HG03095 (cell line): ENCODE measurements around the gene DCUN1D3.

Experiments
- ATAC-seq: cut with Tn5 transposase; IDR thresholded peaks from one replicate; pipeline ENCODE4 v1.9.1; 2021; ENCODE audit warnings: moderate library complexity; ENCODE audit not compliant: unreplicated experiment

Gene DCUN1D3

DNA sequence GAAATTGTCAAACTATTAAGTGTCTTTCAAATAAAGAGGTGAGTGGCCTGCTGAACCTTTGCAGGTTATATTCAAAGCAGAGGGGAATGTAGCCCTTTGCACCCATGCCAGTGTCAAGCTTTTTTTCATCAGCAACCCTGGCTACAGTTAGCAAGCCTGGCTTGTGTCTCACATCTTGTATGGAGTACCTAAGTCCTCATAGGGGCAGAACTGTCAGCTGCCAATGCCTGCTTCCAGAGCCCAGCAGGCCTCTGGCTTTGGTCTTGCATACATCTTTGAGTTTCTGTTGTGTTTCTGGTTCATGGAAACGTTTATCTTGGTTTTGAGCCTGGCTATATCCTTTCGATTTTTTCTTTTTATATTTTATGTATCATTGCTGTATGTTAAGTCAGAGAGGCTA lies 67.1 kb downstream of the DCUN1D3 start:
- no peak for ATAC-seq

DNA sequence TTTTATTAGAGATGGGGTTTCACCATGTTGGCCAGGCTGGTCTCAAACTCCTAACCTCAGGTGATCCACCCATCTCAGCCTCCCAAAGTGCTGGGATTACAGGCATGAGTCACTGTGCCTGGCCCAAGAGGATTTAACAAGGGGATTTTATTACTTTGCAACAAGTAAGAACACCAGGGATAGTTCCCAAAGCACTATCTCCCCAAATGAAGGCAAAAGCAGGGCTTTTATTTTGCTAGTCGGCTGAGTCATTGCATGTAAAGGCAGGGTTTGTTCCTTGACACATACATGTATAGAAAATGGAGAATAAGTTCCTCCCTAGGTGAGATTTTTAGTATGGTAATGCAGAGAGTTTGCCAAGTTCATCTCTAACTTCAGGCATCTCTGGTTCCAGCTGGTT lies 69.8 kb downstream of the DCUN1D3 start:
- no peak for ATAC-seq

DNA sequence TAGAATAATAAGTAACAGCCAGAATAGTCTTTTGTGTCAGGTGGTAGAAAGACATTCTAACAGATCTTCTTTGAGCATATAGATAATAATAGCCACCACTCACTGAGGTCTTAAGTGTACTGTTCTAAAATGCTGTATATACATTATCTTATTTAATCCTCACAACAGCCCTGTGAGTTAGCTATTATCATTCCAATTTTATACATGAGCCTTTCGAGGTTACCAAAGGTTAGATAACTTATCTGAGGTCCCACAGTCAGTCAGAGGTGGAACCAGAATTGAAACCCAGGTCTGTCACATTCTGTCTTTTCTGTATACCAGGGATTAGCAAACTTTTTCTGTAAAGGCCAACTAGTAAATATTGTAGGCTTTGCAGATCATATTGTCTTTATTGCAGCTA lies 70.6 kb downstream of the DCUN1D3 start:
- no peak for ATAC-seq

DNA sequence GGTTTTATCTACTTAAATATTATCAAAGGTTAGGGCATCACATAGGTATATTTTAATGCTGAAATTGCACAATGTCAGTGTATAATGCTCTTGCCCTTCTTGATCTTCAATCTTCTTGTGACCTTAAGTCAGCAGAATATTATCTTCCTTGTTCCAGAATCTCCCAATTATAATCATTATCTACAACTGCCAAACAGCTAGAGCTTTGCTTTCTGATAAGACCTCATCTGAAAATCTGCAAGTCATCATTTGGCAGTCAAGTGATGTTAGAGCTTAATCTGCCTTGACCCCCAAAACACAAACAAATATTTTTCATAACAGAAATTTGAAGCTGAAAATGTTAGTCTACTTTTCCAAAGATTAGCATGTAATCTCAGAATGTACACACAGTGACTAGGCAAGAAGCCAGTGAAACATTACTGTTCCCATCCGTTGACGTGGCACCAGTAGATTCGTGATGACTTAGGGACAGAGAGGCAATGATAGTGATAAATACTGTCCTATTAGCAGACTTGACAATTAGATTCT lies 74.1 kb downstream of the DCUN1D3 start:
- ATAC-seq: no peak

DNA sequence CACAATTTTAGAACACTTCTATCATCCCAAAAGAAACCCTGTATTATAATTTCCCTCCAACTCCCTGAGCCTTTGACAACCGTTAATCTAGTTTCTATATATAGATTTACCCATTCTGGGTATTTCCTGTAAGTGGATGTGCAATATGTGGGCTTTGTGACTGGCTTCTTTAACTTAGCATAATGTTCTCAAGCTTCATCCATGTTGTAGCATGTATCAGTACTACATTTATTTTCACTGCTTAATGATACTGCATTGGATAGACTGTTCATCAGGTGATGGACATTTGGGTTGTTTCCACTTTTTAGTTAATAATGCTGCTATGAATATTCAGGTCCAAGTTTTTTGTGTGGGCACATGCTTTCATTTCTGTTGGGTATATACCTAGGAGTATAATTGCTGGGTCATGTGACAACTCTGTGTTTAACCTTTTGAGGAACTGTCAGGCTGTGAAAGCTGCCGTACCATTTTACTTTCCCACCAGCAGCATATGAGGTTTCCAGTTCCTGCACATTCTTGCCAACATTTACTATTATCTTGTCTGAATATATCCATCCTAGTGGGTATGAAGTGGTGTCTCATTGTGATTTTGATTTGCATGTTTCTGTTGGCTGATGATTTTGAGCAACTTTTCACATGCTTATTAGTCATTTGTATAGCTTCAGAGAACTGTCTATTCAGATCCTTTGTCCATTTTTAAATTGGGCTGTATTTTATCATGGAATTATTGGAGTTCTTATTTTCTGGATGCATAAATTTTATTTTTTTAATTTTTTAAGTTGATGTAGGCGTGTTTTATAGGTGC lies 77.4 kb downstream of the DCUN1D3 start:
- ATAC-seq: no peak

DNA sequence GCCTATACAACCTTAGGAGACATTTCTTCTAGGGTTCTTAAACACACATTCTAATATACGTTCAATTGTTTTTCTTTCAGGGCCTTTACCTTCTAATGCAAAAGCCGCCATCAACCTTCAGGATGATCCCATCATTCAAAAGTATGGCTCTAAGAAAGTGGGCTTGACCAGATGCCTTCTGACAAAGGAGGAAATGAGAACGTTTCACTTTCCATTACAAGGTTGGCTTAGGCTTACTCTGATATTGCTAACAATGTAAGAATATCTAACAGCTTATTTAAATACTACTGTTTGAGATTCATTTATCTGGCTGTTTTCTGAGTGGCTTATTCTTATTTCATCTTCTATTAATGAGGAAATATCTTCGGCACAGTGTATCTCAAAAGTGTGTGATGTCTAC lies 78.5 kb downstream of the DCUN1D3 start:
- no peak for ATAC-seq

DNA sequence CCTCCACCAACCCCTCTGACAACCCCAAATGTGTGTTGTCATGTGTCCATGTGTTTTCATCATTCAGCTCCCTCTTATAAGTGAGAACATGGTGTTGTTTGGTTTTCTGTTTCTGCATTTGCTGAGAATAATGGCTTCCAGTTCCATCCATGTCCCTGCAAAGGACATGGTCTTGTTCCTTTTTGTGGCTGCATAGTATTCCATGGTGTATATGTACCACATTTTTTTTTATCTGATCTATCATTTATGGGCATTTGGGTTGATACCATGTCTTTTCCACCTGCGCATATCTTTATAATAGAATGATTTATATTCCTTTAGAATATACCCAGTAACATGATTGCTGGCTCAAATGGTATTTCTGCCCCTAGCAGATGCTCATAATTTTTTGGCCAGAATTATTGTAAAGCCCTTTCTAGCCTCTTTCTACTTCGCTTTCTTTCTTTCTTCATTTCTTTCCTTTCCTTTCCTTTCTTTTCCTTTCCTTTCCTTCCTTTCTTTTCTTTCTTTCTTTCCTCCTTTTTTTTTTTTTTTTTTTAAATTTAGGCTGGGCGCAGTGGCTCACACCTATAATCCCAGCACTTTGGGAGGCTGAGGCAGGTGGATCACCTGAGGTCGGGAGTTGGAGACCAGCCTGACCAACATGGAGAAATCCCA lies 81.1 kb downstream of the DCUN1D3 start:
- no peak for ATAC-seq

DNA sequence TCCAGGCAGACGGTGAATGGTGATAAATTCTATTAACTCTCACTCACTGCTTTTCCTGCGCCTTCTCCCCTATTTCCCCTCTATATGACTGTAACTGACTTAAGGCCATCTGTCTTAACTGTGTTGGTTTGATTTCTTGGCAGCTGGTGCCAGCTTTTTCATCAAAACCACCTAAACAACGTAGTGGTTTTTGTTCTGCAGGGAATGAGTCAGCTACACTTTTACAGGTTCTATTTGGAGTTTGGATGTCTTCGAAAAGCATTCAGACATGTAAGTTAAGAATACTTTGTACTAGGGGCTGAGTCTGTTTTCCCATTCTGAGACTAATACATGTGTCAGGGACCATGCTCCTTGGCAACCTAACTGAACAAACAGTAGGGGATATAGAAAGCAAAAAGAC lies 85.4 kb downstream of the DCUN1D3 start:
- no peak for ATAC-seq

DNA sequence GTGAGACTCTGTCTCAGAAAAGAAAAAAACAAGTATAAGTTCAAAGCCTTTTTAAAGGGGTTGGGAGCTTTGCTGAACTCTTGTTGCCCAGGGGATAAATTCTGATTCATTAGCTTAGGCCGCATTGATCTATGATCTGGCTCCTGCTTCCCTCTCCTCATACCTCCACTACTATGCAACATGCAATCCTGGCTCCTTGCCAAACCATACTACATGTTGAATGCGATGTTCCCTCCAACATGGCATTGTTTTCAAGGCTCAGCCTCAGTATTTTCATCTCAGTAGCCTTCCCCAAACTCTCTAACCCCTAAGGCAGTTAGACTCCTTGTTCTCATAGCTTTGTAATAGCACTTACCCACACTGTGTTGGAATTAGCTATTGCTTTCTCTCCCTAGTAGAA lies 87.6 kb downstream of the DCUN1D3 start:
- no peak for ATAC-seq

DNA sequence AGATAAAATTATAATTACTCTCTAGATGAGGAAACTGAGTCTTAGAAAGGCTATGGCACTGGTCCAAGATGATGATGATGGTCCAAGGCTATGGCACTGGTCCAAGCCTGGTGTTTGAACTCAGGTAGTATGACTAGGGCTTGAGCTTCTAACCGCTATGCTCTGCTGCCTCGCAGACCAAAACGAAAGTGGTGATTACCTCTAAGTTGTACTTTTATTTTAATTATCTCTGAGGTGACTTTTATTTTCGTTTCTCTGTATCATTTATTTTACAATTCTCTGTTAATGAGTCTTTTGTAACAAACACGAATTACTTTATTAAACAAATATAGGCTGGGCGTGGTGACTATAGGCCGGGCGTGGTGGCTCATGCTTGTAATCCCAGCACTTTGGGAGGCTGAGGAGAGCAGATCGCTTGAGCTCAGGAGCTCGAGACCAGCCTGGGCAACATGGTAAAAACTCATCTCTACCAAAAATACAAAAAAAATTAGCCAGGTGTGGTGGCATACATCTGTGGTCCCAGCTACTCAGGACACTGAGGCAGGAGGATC lies 88.2 kb downstream of the DCUN1D3 start:
- ATAC-seq: no peak

DNA sequence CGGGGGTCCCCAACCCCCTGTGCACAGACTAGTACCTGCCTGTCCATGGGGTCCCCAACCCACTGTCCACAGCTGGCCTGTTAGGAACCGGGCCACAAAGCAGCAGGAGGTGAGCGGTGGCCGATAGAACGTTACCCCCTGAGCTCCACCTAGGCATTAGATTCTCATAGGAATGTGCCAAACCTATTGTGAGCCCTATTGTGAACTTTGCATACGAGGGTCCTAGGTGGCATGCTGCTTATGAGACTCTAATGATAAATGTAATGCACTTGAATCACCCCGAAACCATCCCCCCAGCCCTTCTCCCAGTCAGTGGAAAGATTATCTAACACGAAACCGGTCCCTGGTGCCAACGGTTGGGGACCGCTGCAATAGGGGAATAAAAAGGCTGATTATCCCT lies 92.3 kb downstream of the DCUN1D3 start:
- ATAC-seq: no peak

DNA sequence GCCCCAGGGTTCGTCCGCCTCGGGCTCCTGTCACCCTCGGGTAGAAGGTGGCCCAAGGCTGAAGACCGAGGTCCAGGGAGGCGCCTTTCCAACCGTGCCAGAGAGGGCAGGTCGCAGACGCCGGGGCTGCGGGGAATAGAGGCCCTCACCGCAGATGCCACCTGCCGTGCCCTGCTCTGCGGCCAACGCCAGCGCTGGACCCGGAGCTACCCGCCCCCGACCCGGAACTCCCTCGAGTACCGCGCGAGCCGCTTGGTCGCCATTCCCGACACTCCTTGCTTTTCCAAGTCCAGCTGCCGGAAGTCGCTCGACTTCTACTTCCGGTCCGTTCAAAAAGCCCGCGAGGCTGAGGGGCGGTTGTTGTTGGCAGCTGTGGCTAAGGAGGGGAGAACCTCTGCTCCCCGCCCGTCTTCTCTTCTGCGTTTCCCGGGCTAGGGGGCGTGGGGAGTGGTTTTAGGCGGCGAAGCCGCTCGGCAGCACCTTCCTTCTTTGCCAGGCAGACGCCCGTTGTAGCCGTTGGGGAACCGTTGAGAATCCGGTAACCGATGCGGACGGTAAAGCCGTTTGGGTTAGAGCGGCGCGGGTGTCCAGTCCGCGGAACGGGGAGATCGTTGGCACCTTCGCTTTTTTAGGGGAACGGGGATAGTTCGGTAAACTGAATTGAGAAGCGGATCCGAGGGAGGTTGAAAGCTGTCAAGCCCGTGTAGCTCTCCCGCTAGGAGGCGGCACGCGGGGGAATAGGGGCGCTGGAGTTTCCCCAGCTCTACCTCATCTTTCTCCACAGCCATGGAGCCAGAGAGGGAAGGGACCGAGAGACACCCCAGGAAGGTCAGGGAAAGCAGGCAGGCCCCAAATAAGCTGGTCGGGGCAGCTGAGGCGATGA lies 93.7 kb downstream of the DCUN1D3 start, which contains the start of the genes ERI2 and REXO5:
Gene ERI2 (minus strand): TSS at position 305 of the 883 bp plus-strand sequence. CDS start 42 bp downstream, at position 263.
Gene REXO5 (plus strand): TSS at position 360 of the 883 bp plus-strand sequence. CDS start 427 bp downstream, at position 787.
- peak; percentile 73 for ATAC-seq

DNA sequence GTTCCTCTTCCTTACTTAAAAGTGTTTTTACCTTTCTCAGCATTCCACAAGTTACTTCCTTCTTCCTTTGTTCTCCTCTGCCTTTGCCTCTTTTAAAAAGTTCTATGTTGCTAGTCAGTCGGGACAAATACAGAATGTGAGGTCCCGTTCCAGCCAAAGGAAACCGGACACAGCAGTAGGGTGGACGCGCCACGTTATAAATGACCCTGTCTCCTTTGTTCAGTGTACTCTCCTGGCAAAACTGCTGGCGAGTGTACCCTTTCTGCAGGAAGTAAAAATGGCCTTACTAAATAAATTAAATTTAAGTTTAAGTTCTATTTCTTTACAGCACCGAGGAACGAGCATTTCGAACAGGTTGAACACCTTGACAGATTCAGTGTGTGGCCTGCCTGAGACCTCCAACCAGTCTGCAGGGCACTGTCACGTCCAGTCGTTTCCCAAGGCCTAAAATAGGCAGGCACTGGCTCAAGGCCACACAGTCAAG lies 94.4 kb downstream of the DCUN1D3 start:
- peak; percentile 12 for ATAC-seq
